Type B pancreatic cell (in vitro differentiated cells): ENCODE measurements around the gene USP14. TPM values are rescaled to one million over a fixed set of nuclear protein-coding genes. Genes with fewer than 3 reads are reported as not detected.
A peak's percentile ranks its signal among the peaks of the same experiment; 100 is the strongest.

Experiments
- DNase-seq: peaks from one replicate; pipeline ENCODE4 v3.0.0; 2021; ENCODE audit warnings: mixed read lengths; ENCODE audit not compliant: unreplicated experiment; ENCODE audit errors: extremely low spot score
- H3K27ac Mint-ChIP-seq: 2 replicates; pipeline ENCODE4 v1.8.0; 2021; ENCODE audit warnings: mild to moderate bottlenecking, mixed read lengths
- H3K27me3 Mint-ChIP-seq: 2 replicates; pipeline ENCODE4 v1.8.0; 2021; ENCODE audit warnings: mixed read lengths
- H3K36me3 Mint-ChIP-seq: 2 replicates; pipeline ENCODE4 v1.8.0; 2021; ENCODE audit warnings: mixed read lengths
- H3K4me1 Mint-ChIP-seq: one replicate; pipeline ENCODE4 v1.8.0; 2021; ENCODE audit warnings: mixed read lengths; ENCODE audit not compliant: unreplicated experiment
- H3K4me3 Mint-ChIP-seq: 2 replicates; pipeline ENCODE4 v1.8.0; 2021; ENCODE audit warnings: mild to moderate bottlenecking, mixed read lengths
- H3K9me3 Mint-ChIP-seq: 2 replicates; pipeline ENCODE4 v1.8.0; 2021; ENCODE audit warnings: mixed read lengths
- CTCF ChIP-seq: fragments of 200-600 bp; sonication (generic); conservative IDR thresholded peaks from 2 replicates; pipeline ENCODE4 v1.5.0; 2021; ENCODE audit warnings: antibody characterized with exemption, mild to moderate bottlenecking
- total RNA-seq: library from RNA; stranded (reverse); gene quantifications from 2 replicates; pipeline ENCODE4 v1.2.1, GENCODE V29; 2021; ENCODE audit warnings: low replicate concordance

Gene USP14
- total RNA-seq, 1 donor from 2014 or later: 59.5 TPM

DNA sequence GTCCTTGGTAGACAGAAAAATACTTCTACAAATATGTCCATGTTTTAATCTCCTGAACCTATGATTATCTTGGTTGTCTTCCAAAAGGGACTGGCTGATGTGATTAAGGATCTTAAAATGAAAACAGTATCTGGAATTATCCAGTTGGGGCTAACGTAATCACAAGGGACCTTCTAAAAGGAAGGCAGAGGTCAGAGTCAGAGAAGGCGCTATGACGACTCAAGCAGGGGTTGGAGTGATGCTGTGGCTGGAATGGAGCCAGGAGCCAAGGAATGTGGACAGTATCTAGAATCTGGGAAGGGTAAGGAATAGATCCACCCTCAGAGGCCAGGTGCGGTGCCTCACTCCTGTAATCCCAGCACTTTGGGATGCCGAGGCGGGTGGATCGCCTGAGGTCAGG is 4.2 kb upstream of the USP14 start:
- no peak overlapping the region for H3K27ac Mint-ChIP-seq
- peaks cover 51% of the 10 kb centered on the region for H3K27me3 Mint-ChIP-seq
- H3K36me3 Mint-ChIP-seq: no peaks in the 10 kb centered on the region
- no peak overlapping the region for H3K4me3 Mint-ChIP-seq
- no peak for DNase-seq
- TF ChIP-seq CTCF: no peak
- no peaks in the 10 kb centered on the region for H3K9me3 Mint-ChIP-seq
- no peaks in the 10 kb centered on the region for H3K4me1 Mint-ChIP-seq

DNA sequence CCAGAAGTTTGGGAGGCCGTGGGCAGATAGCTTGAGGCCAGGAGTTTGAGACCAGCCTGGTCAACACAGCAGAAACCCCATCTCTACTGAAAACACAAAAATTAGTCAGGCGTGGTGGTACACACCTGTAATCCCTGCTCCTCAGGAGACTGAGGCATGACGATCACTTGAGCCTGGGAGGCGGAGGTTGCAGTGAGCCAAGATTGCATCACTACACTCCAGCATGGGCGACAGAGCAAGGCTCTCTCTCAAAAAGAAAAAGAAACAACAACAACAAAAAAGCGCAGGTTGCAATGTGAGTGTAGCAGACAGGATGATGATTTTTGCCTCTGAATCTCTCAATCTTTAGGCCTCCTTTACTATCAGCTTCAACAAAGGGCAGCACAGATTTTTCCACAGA is 2.7 kb upstream of the USP14 start:
- Mint-ChIP-seq H3K36me3 (no peaks in the 10 kb centered on the region), H3K4me3 (no peak overlapping the region), H3K9me3 (no peaks in the 10 kb centered on the region), H3K27ac (no peak overlapping the region), H3K27me3 (peaks cover 42% of the 10 kb centered on the region), H3K4me1 (peaks cover 4% of the 10 kb centered on the region)
- no peak for DNase-seq
- no peak for TF ChIP-seq CTCF

DNA sequence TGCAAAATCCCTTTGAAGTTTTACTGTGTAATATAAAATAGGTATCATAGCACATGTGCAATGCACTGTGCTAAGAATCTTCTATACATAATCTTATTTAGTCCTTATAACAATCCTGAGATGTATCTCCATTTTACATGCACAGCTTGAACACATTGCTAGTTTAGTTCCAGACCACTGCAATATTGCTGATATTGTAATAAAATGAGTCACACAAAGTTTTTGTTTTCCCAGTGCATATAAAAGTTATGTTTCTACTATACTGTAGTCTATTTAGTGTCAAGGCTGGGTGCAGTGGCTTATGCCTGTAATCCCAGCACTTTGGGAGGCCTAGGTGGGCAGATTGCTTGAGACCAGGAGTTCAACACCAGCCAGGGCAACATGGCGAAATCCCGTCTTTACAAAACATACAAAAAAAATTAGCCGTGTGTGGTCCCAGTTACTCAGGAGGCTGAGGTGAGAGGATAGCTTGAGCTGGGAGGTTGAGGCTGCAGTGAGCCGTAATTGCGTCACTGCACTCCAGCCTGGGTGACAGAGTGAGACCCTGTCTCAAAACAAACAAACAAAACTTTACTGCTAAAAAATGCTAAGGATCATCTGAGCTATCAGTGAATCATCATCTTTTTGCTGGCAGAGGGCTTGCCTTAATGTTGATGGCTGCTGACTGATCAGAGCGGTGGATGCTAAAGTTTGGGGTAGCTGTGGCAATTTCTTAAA is 1.7 kb upstream of the USP14 start:
- DNase-seq: no peak
- no peak for TF ChIP-seq CTCF
- Mint-ChIP-seq H3K9me3 (no peaks in the 10 kb centered on the region), H3K27ac (no peak overlapping the region), H3K4me1 (peaks cover 10% of the 10 kb centered on the region), H3K4me3 (peak overlapping the region; percentile 62), H3K27me3 (peaks cover 33% of the 10 kb centered on the region), H3K36me3 (peaks cover 4% of the 10 kb centered on the region)

- Mint-ChIP-seq H3K4me1 (peaks cover 10% of the 10 kb centered on the region), H3K36me3 (peaks cover 12% of the 10 kb centered on the region), H3K27me3 (peaks cover 21% of the 10 kb centered on the region), H3K27ac (peak overlapping the region; percentile 95), H3K4me3 (peak overlapping the region; percentile 94), H3K9me3 (no peaks in the 10 kb centered on the region)
- no peak for DNase-seq
- TF ChIP-seq CTCF: no peak
These were observed 788 bp downstream of the USP14 start for GRCh38 chr18:159037-159652.

- TF ChIP-seq CTCF: no peak
- H3K36me3 Mint-ChIP-seq: peaks cover 14% of the 10 kb centered on the region
These were observed 1.6 kb downstream of the USP14 start for GRCh38 chr18:159933-160332.

More at GRCh38 chr18:159933-160332, 1.6 kb downstream of the USP14 start:
- Mint-ChIP-seq H3K27ac (no peak overlapping the region), H3K27me3 (peaks cover 13% of the 10 kb centered on the region), H3K9me3 (no peaks in the 10 kb centered on the region), H3K4me3 (peak overlapping the region; percentile 94), H3K4me1 (peaks cover 10% of the 10 kb centered on the region)
- no peak for DNase-seq
